GM19395 (cell line): Measurements from ENCODE around the gene ZNRF1.

Source experiments
- ATAC-seq: cut with Tn5 transposase; IDR thresholded peaks from one replicate; pipeline ENCODE4 v1.9.1; 2021; ENCODE audit warnings: mild to moderate bottlenecking, moderate library complexity; ENCODE audit not compliant: unreplicated experiment

Gene ZNRF1

DNA sequence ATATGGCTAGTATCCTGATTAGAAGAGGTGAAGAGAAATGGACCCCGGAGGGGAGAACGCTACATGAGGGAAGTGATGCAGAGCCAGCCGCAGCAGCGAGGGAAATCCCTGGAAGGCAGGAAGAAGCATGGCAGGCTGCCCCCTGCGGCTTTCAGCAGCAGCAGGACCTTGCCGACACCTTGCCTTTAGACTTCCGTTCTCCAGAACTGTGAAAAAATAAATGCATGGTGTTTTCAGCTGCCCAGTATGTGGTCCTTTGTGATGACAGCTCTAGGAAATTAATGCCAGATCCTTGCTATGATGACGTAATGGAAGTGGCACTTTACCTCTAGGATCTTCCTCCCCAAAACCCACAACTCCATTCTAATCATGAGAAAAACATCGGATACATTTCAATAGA, 139.8 kb downstream of the ZNRF1 start:
- ATAC-seq, result no peak

DNA sequence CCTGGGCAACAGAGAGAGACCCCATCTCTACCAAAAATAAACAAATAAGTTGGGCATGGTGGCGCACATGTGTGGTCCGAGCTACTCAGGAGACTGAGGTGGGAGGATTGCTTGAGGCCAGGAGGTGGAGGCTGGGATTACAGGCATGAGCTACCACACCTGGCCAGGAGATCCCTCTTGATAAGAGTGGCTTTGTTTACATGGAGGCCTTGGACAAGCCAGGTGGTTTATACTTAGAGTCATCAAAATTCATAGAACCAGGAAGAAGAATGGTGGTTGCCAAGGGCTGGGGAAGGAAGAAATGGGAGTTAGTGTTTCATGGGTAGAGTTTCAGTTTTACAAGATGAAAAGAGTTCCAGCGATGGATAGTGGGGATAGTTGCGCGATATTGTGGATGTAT, 140.7 kb downstream of the ZNRF1 start:
- ATAC-seq, result no peak

- no peak for ATAC-seq
Measured at GRCh38 chr16:75143941-75144340, 145.1 kb downstream of the ZNRF1 start.

DNA sequence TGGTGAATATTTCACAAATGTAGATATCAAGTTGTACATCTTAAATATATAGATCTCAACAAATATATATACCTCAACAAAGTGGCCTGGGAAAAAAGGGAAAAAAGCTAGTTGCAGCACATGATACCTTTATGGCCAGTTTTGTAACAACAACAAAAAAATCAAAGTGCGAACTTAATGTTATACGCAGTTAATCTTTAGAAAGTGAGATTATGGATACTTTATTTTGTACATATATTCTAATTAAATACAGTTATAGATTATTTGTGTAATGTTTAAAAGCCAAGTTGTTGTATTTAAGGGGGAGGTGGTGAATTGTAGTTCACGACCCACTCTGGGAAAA, 149.1 kb downstream of the ZNRF1 start:
- no peak for ATAC-seq

- peak; percentile 83 for ATAC-seq
Measured at GRCh38 chr16:75148311-75149195, 149.7 kb downstream of the ZNRF1 start, which contains the start of gene ZFP1. Gene ZFP1 (plus strand): TSS chr16:75148524. CDS start chr16:75152952, 4,428 bp downstream.

- ATAC-seq, result no peak
Measured at GRCh38 chr16:75151798-75152197, 153.0 kb downstream of the ZNRF1 start.

GRCh38 chr16:75152635-75153034, 153.8 kb downstream of the ZNRF1 start:
- ATAC-seq, result no peak

DNA sequence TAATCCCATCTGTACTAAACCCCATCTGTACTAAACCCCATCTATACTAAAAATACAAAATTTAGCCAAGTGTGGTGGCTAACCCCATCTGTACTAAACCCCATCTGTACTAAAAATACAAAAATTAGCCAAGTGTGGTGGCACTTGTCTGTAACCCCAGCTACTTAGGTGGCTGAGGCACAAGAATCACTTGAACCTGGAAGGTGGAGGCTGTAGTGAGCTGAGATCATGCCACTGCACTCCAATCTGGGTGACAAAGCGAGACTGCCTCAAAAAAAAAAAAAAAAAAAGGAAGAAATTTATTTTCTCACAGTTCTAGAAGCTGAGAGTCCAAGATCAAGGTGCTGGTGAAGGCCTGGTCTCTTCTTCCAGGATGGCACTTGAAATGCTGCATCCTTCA, 161.6 kb downstream of the ZNRF1 start:
- ATAC-seq, result no peak
